K562 (cell line): Measurements from ENCODE around the gene RBM19. TPM values are rescaled to one million over a fixed set of nuclear protein-coding genes. Genes with fewer than 3 reads are reported as not detected.
A peak's percentile ranks its signal among the peaks of the same experiment; 100 is the strongest.

Experiments used
- ATAC-seq: fragments of 200-7000 bp; cut with Tn5 transposase; 3 replicates; pipeline ENCODE4 v1.9.1; 2020; ENCODE audit warnings: moderate library complexity
- BruUV-seq: library from RNA; stranded (reverse); fragments of 400-500 nt; replicated peaks from 2 replicates; lab custom pipeline; 2021; lab: Mats Ljungman, UMichigan
- CTCF ChIA-PET: fragments of 300-600 bp; formaldehyde crosslinking; extraction: SDS; loops from one replicate; lab custom pipeline; 2021; ENCODE audit warnings: low intra/inter-chr PET ratio; lab: Yijun Ruan, JAX
- POLR2A ChIA-PET: fragments of 300-600, 350-650 bp; sonication (Branson Sonifier 250); formaldehyde crosslinking; extraction: SDS; loops from one replicate; lab custom pipeline; 2021; ENCODE audit warnings: antibody characterized with exemption, inconsistent platforms; lab: Yijun Ruan, JAX
- DNase-seq, 4 experiments: peaks; one replicate each; pipeline versions ENCODE4 v3.0.0 to v3.0.0-alpha.2; 2011 to 2018; ENCODE audit warnings: low spot score in 3 of 4, mixed read lengths in 3 of 4; ENCODE audit errors: extremely low read depth in 1 of 4
- FAIRE-seq: peaks from 2 replicates; lab custom pipeline; 2011; peaks lifted over from hg19 to GRCh38; lab: Jason Lieb, UNC
- H2AFZ ChIP-seq: 2 replicates; pipeline ENCODE4 v1.6.0; 2011; ENCODE audit warnings: low read depth, low read length, control low read depth, inconsistent platforms
- H3K27ac ChIP-seq: fragments of 200-600 bp; 3 replicates; pipeline ENCODE4 v1.8.0; 2011; ENCODE audit warnings: low read depth, mild to moderate bottlenecking, control low read depth, inconsistent platforms, low read length, moderate library complexity, mixed read lengths; ENCODE audit errors: extremely low read depth
- H3K27me3 ChIP-seq, 2 experiments: fragments of 300-600 bp in 1 of 2; 2 replicates in 1 of 2; 3 replicates in 1 of 2; pipeline versions ENCODE4 v1.6.0 to v1.8.0; 2011; ENCODE audit warnings: inconsistent platforms in 2 of 2, low read length in 2 of 2, mild to moderate bottlenecking in 1 of 2, mixed read lengths in 1 of 2, moderate library complexity in 1 of 2; ENCODE audit not compliant: control insufficient read depth in 2 of 2, insufficient read depth in 2 of 2
- H3K36me3 ChIP-seq: fragments of 300-600 bp; 3 replicates; pipeline ENCODE4 v1.8.0; 2011; ENCODE audit warnings: mild to moderate bottlenecking, low read length, inconsistent platforms; ENCODE audit not compliant: control insufficient read depth, insufficient read depth
- H3K4me1 ChIP-seq, 2 experiments: fragments of 200-600 bp in 1 of 2; replicated peaks in 1 of 2; 2 replicates in 1 of 2; 3 replicates in 1 of 2; pipeline versions ENCODE4 v1.5.1 to v1.8.0; 2011; ENCODE audit warnings: inconsistent platforms in 2 of 2, low read length in 2 of 2, mild to moderate bottlenecking in 1 of 2, mixed read lengths in 1 of 2, moderate library complexity in 1 of 2; ENCODE audit not compliant: control insufficient read depth in 2 of 2, insufficient read depth in 2 of 2
- H3K4me2 ChIP-seq: 2 replicates; pipeline ENCODE4 v1.6.1; 2011; ENCODE audit warnings: low read length, control low read depth, inconsistent platforms, mixed read lengths; ENCODE audit not compliant: insufficient read depth
- H3K4me3 ChIP-seq: fragments of 200-600 bp; sonication (generic), shearing (Covaris generic); 2 replicates; pipeline ENCODE4 v1.5.1; 2016; ENCODE audit warnings: control low read depth, inconsistent platforms
- H3K79me2 ChIP-seq: fragments of 200-600 bp; 3 replicates; pipeline ENCODE4 v1.8.0; 2011; ENCODE audit warnings: low read length, inconsistent platforms; ENCODE audit not compliant: control insufficient read depth, insufficient read depth
- H3K9ac ChIP-seq, 2 experiments: 2 replicates each; pipeline versions ENCODE4 v1.6.0 to v1.6.1; 2011; ENCODE audit warnings: low read depth in 2 of 2, low read length in 2 of 2, control low read depth in 1 of 2, inconsistent platforms in 1 of 2, mild to moderate bottlenecking in 1 of 2, mixed read lengths in 1 of 2; ENCODE audit not compliant: insufficient read depth in 1 of 2
- H3K9me1 ChIP-seq: one replicate; pipeline ENCODE4 v1.6.0; 2011; ENCODE audit warnings: inconsistent platforms, mild to moderate bottlenecking, low read length, moderate library complexity; ENCODE audit not compliant: control insufficient read depth, insufficient read depth
- H3K9me3 ChIP-seq: replicated peaks from 2 replicates; pipeline ENCODE4 v1.5.1; 2011; ENCODE audit warnings: low read depth, low read length, inconsistent platforms; ENCODE audit not compliant: control insufficient read depth, insufficient read depth
- H4K20me1 ChIP-seq: replicated peaks from 2 replicates; pipeline ENCODE4 v1.6.1; 2011; ENCODE audit warnings: low read length, inconsistent platforms, mixed read lengths; ENCODE audit not compliant: control insufficient read depth, insufficient read depth
- CREM ChIP-seq: IDR thresholded peaks from 2 replicates; pipeline ENCODE4 v1.6.1; 2014; ENCODE audit warnings: antibody characterized with exemption, low read depth
- ESRRB ChIP-seq: fragments of 250-450 bp; sonication (Bioruptor Pico); IDR thresholded peaks from 2 replicates; pipeline ENCODE4 v1.5.0; 2020; ENCODE audit warnings: mild to moderate bottlenecking, moderate library complexity, borderline replicate concordance
- KHSRP ChIP-seq: fragments of 450-650 bp; IDR thresholded peaks from 2 replicates; pipeline ENCODE4 v1.6.1; 2017
- KLF10 ChIP-seq: fragments of 250-450 bp; sonication (Bioruptor Pico); IDR thresholded peaks from 2 replicates; pipeline ENCODE4 v1.6.1; 2021; ENCODE audit warnings: matching md5 sums
- NRF1 ChIP-seq, 2 experiments: fragments of 450-650 bp; IDR thresholded peaks in 1 of 2; conservative IDR thresholded peaks in 1 of 2; 2 replicates each; pipeline ENCODE4 v1.6.1; 2014; ENCODE audit warnings: mild to moderate bottlenecking in 2 of 2
- TAL1 ChIP-seq: fragments of 450-650 bp; IDR thresholded peaks from 2 replicates; pipeline ENCODE4 v1.6.1; 2016; ENCODE audit warnings: mild to moderate bottlenecking
- TCF15 ChIP-seq: fragments of 250-450 bp; sonication (Bioruptor Pico); IDR thresholded peaks from 2 replicates; pipeline ENCODE4 v1.8.0; 2022; ENCODE audit warnings: moderate library complexity, mild to moderate bottlenecking, inconsistent platforms
- TCF3 ChIP-seq: sonication (generic); formaldehyde crosslinking; IDR thresholded peaks from 2 replicates; pipeline ENCODE4 v1.4.0; 2020; ENCODE audit warnings: mild to moderate bottlenecking, missing genetic modification reagents
- ZNF444 ChIP-seq: fragments of 250-450 bp; sonication (Bioruptor Pico); IDR thresholded peaks from 2 replicates; pipeline ENCODE4 v1.4.0; 2020; ENCODE audit warnings: mild to moderate bottlenecking, moderate library complexity
- WGBS: fragments of 100-300 bp; shearing (Covaris generic); methylation state at CpG from one replicate; pipeline ENCODE4 v1.1.6; 2016; ENCODE audit warnings: low coverage, mixed read lengths; ENCODE audit not compliant: insufficient coverage; ENCODE audit errors: missing lambda C conversion rate; 5-methylcytosine and 5-hydroxymethylcytosine counted together
- in situ Hi-C: fragments of 300-500 bp; cut with MboI; formaldehyde crosslinking; loops from 4 replicates; pipeline ENCODE4 v1.15.0; 2018; ENCODE audit warnings: inconsistent platforms, mixed read lengths
- intact Hi-C: fragments of 100-400 bp; cut with micrococcal nuclease; formaldehyde crosslinking; loops from 2 replicates; pipeline ENCODE4 v1.14.2; 2022
- polyA plus RNA-seq, 8 experiments: library from polyadenylated mRNA; depleted of rRNA in 4 of 8; stranded (reverse) in 5 of 8; unstranded in 3 of 8; fragments of >200 nt; fragmentation: Nextera tagmentation in 2 of 8; fragmentation: Illumina TruSeq in 1 of 8; extraction: Ambion mirVana in 2 of 8; extraction: Trizol in 1 of 8; gene quantifications; 2 replicates each; pipeline versions ENCODE4 v1.2.1 to v1.2.3, GENCODE V29; 2011 to 2014; ENCODE audit warnings: inconsistent platforms in 1 of 8, missing spikeins in 1 of 8
- total RNA-seq, 7 experiments: library from RNA; depleted of rRNA in 6 of 7; stranded (reverse); fragments of >200 nt in 6 of 7; fragmentation: Illumina TruSeq in 2 of 7; extraction: Trizol in 2 of 7; gene quantifications; 2 replicates each; pipeline versions ENCODE4 v1.2.1 to v1.2.3, GENCODE V29; 2011 to 2021; ENCODE audit warnings: low replicate concordance in 1 of 7

Gene RBM19
- total and polyA plus RNA-seq, 9 of the 15 experiments (the other 6 are each of a cell fraction or from before 2014, with no cell fraction given) = 16.0 to 58.4 (median 37.9) TPM

- in situ Hi-C loops = no loop called here
- POLR2A ChIA-PET = interaction anchor here (0.6 kb wide), 1 partner anchor 76 kb away, joined by 3 read pairs; no protein-coding TSS in a partner anchor
These were observed 143.1 kb downstream of the RBM19 start for GRCh38 chr12:113823016-113823415.

GRCh38 chr12:113820842-113821241 is 145.3 kb downstream of the RBM19 start:
- FAIRE-seq = peak; percentile 86
- peaks cover 7% of the 10 kb centered on the region; the same call in 1 of the 2 replicates for H4K20me1 ChIP-seq
- ChIA-PET POLR2A (interaction anchor here (0.6 to 0.7 kb wide), 2 partner anchors 90 to 284 kb away, joined by 3 read pairs; no protein-coding TSS in a partner anchor), CTCF (no interaction called here)
- DNase-seq = peak; percentile 33 to 64 (median 47)
- no peaks in the 10 kb centered on the region for H3K27me3 ChIP-seq
- intact Hi-C loops = no loop called here
- no peak overlapping the region for H3K4me3 ChIP-seq
- H3K9ac ChIP-seq = peak overlapping the region in 1 of 2 experiments; percentile 54; a peak in 1 of 4 replicates
- H3K9me3 ChIP-seq = no peaks in the 10 kb centered on the region
- ATAC-seq = peak; percentile 54
- peaks cover 5% of the 10 kb centered on the region for H3K9me1 ChIP-seq
- H3K79me2 ChIP-seq = no peaks in the 10 kb centered on the region
- BruUV-seq = no TSS peak
- peaks cover 5 to 36% of the 10 kb centered on the region in 2 experiments; a peak in 4 of 5 replicates for H3K4me1 ChIP-seq
- H3K4me2 ChIP-seq = no peak overlapping the region
- 57% methylated on average over 7 of the region's 8 CpGs for WGBS
- in situ Hi-C loops = no loop called here
- H3K27ac ChIP-seq = no peak overlapping the region
- no peak overlapping the region for H2AFZ ChIP-seq
- peaks cover 16% of the 10 kb centered on the region; the same call in 2 of the 3 replicates for H3K36me3 ChIP-seq
- no peak for TF ChIP-seq NRF1 (conservative IDR thresholded peaks at IDR 0.05 in 1 of 2, IDR thresholded peaks at IDR 0.05 in 1 of 2)
- TF ChIP-seq ZNF444 (CRISPR knock-in tag) = no peak
- TF ChIP-seq TCF3 = peak; percentile 79
- TF ChIP-seq TAL1 = peak; percentile 62
- TF ChIP-seq KLF10 = no peak
- TF ChIP-seq CREM = peak; percentile 75
- TF ChIP-seq ESRRB (CRISPR knock-in tag) = no peak

More at GRCh38 chr12:113823016-113823415, 143.1 kb downstream of the RBM19 start:
- H4K20me1 ChIP-seq = peaks cover 7% of the 10 kb centered on the region; the same call in 1 of the 2 replicates
- no peak overlapping the region for H3K9ac ChIP-seq
- no peak for FAIRE-seq
- H3K4me3 ChIP-seq = no peak overlapping the region
- TF ChIP-seq TCF15 (no peak), KHSRP (no peak)
- H3K4me2 ChIP-seq = no peak overlapping the region
- no TSS peak for BruUV-seq
- peaks cover 5% of the 10 kb centered on the region for H3K9me1 ChIP-seq
- H3K9me3 ChIP-seq = no peaks in the 10 kb centered on the region
- no peaks in the 10 kb centered on the region for H3K27me3 ChIP-seq
- peak in 2 of 4 experiments; percentile 33 to 36 for DNase-seq
- peaks cover 5 to 36% of the 10 kb centered on the region in 2 experiments; a peak in 4 of 5 replicates for H3K4me1 ChIP-seq
- H2AFZ ChIP-seq = no peak overlapping the region
- no peak overlapping the region for H3K27ac ChIP-seq
- intact Hi-C loops = no loop called here
- H3K36me3 ChIP-seq = peaks cover 16% of the 10 kb centered on the region; the same call in 2 of the 3 replicates
- ATAC-seq = peak; percentile 26; the same call in 2 of the 3 replicates
- H3K79me2 ChIP-seq = no peaks in the 10 kb centered on the region
- CTCF ChIA-PET = no interaction called here
- WGBS = 56% methylated on average over 13 of the region's 16 CpGs
